K562 (cell line): ENCODE measurements around the gene OARD1. TPM values are rescaled to one million over a fixed set of nuclear protein-coding genes. Genes with fewer than 3 reads are reported as not detected.

ENCODE experiments used
- ATAC-seq: fragments of 200-7000 bp; cut with Tn5 transposase; 3 replicates; pipeline ENCODE4 v1.9.1; 2020; ENCODE audit warnings: moderate library complexity
- BruUV-seq: library from RNA; stranded (reverse); fragments of 400-500 nt; replicated peaks from 2 replicates; lab custom pipeline; 2021; lab: Mats Ljungman, UMichigan
- CTCF ChIA-PET: fragments of 300-600 bp; formaldehyde crosslinking; extraction: SDS; loops from one replicate; lab custom pipeline; 2021; ENCODE audit warnings: low intra/inter-chr PET ratio; lab: Yijun Ruan, JAX
- POLR2A ChIA-PET: fragments of 300-600, 350-650 bp; sonication (Branson Sonifier 250); formaldehyde crosslinking; extraction: SDS; loops from one replicate; lab custom pipeline; 2021; ENCODE audit warnings: antibody characterized with exemption, inconsistent platforms; lab: Yijun Ruan, JAX
- DNase-seq, 4 experiments: peaks; one replicate each; pipeline versions ENCODE4 v3.0.0 to v3.0.0-alpha.2; 2011 to 2018; ENCODE audit warnings: low spot score in 3 of 4, mixed read lengths in 3 of 4; ENCODE audit errors: extremely low read depth in 1 of 4
- FAIRE-seq: peaks from 2 replicates; lab custom pipeline; 2011; peaks lifted over from hg19 to GRCh38; lab: Jason Lieb, UNC
- H2AFZ ChIP-seq: 2 replicates; pipeline ENCODE4 v1.6.0; 2011; ENCODE audit warnings: low read depth, low read length, control low read depth, inconsistent platforms
- H3K27ac ChIP-seq: fragments of 200-600 bp; 3 replicates; pipeline ENCODE4 v1.8.0; 2011; ENCODE audit warnings: low read depth, mild to moderate bottlenecking, control low read depth, inconsistent platforms, low read length, moderate library complexity, mixed read lengths; ENCODE audit errors: extremely low read depth
- H3K27me3 ChIP-seq, 2 experiments: fragments of 300-600 bp in 1 of 2; 2 replicates in 1 of 2; 3 replicates in 1 of 2; pipeline versions ENCODE4 v1.6.0 to v1.8.0; 2011; ENCODE audit warnings: inconsistent platforms in 2 of 2, low read length in 2 of 2, mild to moderate bottlenecking in 1 of 2, mixed read lengths in 1 of 2, moderate library complexity in 1 of 2; ENCODE audit not compliant: control insufficient read depth in 2 of 2, insufficient read depth in 2 of 2
- H3K36me3 ChIP-seq: fragments of 300-600 bp; 3 replicates; pipeline ENCODE4 v1.8.0; 2011; ENCODE audit warnings: mild to moderate bottlenecking, low read length, inconsistent platforms; ENCODE audit not compliant: control insufficient read depth, insufficient read depth
- H3K4me1 ChIP-seq, 2 experiments: fragments of 200-600 bp in 1 of 2; replicated peaks in 1 of 2; 2 replicates in 1 of 2; 3 replicates in 1 of 2; pipeline versions ENCODE4 v1.5.1 to v1.8.0; 2011; ENCODE audit warnings: inconsistent platforms in 2 of 2, low read length in 2 of 2, mild to moderate bottlenecking in 1 of 2, mixed read lengths in 1 of 2, moderate library complexity in 1 of 2; ENCODE audit not compliant: control insufficient read depth in 2 of 2, insufficient read depth in 2 of 2
- H3K4me2 ChIP-seq: 2 replicates; pipeline ENCODE4 v1.6.1; 2011; ENCODE audit warnings: low read length, control low read depth, inconsistent platforms, mixed read lengths; ENCODE audit not compliant: insufficient read depth
- H3K4me3 ChIP-seq: fragments of 200-600 bp; sonication (generic), shearing (Covaris generic); 2 replicates; pipeline ENCODE4 v1.5.1; 2016; ENCODE audit warnings: control low read depth, inconsistent platforms
- H3K79me2 ChIP-seq: fragments of 200-600 bp; 3 replicates; pipeline ENCODE4 v1.8.0; 2011; ENCODE audit warnings: low read length, inconsistent platforms; ENCODE audit not compliant: control insufficient read depth, insufficient read depth
- H3K9ac ChIP-seq, 2 experiments: 2 replicates each; pipeline versions ENCODE4 v1.6.0 to v1.6.1; 2011; ENCODE audit warnings: low read depth in 2 of 2, low read length in 2 of 2, control low read depth in 1 of 2, inconsistent platforms in 1 of 2, mild to moderate bottlenecking in 1 of 2, mixed read lengths in 1 of 2; ENCODE audit not compliant: insufficient read depth in 1 of 2
- H3K9me1 ChIP-seq: one replicate; pipeline ENCODE4 v1.6.0; 2011; ENCODE audit warnings: inconsistent platforms, mild to moderate bottlenecking, low read length, moderate library complexity; ENCODE audit not compliant: control insufficient read depth, insufficient read depth
- H3K9me3 ChIP-seq: replicated peaks from 2 replicates; pipeline ENCODE4 v1.5.1; 2011; ENCODE audit warnings: low read depth, low read length, inconsistent platforms; ENCODE audit not compliant: control insufficient read depth, insufficient read depth
- H4K20me1 ChIP-seq: replicated peaks from 2 replicates; pipeline ENCODE4 v1.6.1; 2011; ENCODE audit warnings: low read length, inconsistent platforms, mixed read lengths; ENCODE audit not compliant: control insufficient read depth, insufficient read depth
- CTCF ChIP-seq, 3 experiments: IDR thresholded peaks in 2 of 3; conservative IDR thresholded peaks in 1 of 3; 2 replicates each; pipeline ENCODE4 v1.5.1; 2011 to 2012; ENCODE audit warnings: low read length in 3 of 3, mild to moderate bottlenecking in 3 of 3, control low read depth in 2 of 3, improper control_type of control experiment in 1 of 3, inconsistent platforms in 1 of 3, low read depth in 1 of 3, mixed read lengths in 1 of 3, moderate library complexity in 1 of 3; ENCODE audit not compliant: insufficient read depth in 2 of 3
- HMGN3 ChIP-seq: IDR thresholded peaks from 2 replicates; pipeline ENCODE4 v1.6.1; 2011; ENCODE audit warnings: borderline replicate concordance, low read depth, mild to moderate bottlenecking, mixed read lengths, low read length; ENCODE audit not compliant: insufficient read length; ENCODE audit errors: extremely low read depth
- L3MBTL2 ChIP-seq: fragments of 450-650 bp; IDR thresholded peaks from 2 replicates; pipeline ENCODE4 v1.6.1; 2016; ENCODE audit warnings: mild to moderate bottlenecking, moderate library complexity
- MCM3 ChIP-seq: fragments of 450-650 bp; IDR thresholded peaks from 2 replicates; pipeline ENCODE4 v1.6.1; 2016
- PHB ChIP-seq: fragments of 250-450 bp; sonication (Bioruptor Pico); IDR thresholded peaks from 2 replicates; pipeline ENCODE4 v1.5.0; 2021
- ZBTB5 ChIP-seq: fragments of 450-650 bp; IDR thresholded peaks from 2 replicates; pipeline ENCODE4 v1.6.1; 2017; ENCODE audit warnings: antibody characterized with exemption
- ZNF263 ChIP-seq: sonication (generic); formaldehyde crosslinking; IDR thresholded peaks from 2 replicates; pipeline ENCODE4 v1.8.0; 2022; ENCODE audit warnings: mild to moderate bottlenecking, missing genetic modification reagents, borderline replicate concordance
- ZNF41 ChIP-seq: fragments of 250-450 bp; sonication (Bioruptor Pico); conservative IDR thresholded peaks from 2 replicates; pipeline ENCODE4 v1.4.0; 2020; ENCODE audit warnings: mild to moderate bottlenecking
- ZNF551 ChIP-seq: fragments of 250-450 bp; sonication (Bioruptor Pico); IDR thresholded peaks from 2 replicates; pipeline ENCODE4 v1.5.0; 2021; ENCODE audit warnings: mild to moderate bottlenecking, moderate library complexity
- ZNF696 ChIP-seq: fragments of 250-450 bp; sonication (Bioruptor Pico); conservative IDR thresholded peaks from 2 replicates; pipeline ENCODE4 v1.4.0; 2020; ENCODE audit warnings: mild to moderate bottlenecking, moderate library complexity
- WGBS: fragments of 100-300 bp; shearing (Covaris generic); methylation state at CpG from one replicate; pipeline ENCODE4 v1.1.6; 2016; ENCODE audit warnings: low coverage, mixed read lengths; ENCODE audit not compliant: insufficient coverage; ENCODE audit errors: missing lambda C conversion rate; 5-methylcytosine and 5-hydroxymethylcytosine counted together
- in situ Hi-C: fragments of 300-500 bp; cut with MboI; formaldehyde crosslinking; loops from 4 replicates; pipeline ENCODE4 v1.15.0; 2018; ENCODE audit warnings: inconsistent platforms, mixed read lengths
- intact Hi-C: fragments of 100-400 bp; cut with micrococcal nuclease; formaldehyde crosslinking; loops from 2 replicates; pipeline ENCODE4 v1.14.2; 2022
- polyA plus RNA-seq, 8 experiments: library from polyadenylated mRNA; depleted of rRNA in 4 of 8; stranded (reverse) in 5 of 8; unstranded in 3 of 8; fragments of >200 nt; fragmentation: Nextera tagmentation in 2 of 8; fragmentation: Illumina TruSeq in 1 of 8; extraction: Ambion mirVana in 2 of 8; extraction: Trizol in 1 of 8; gene quantifications; 2 replicates each; pipeline versions ENCODE4 v1.2.1 to v1.2.3, GENCODE V29; 2011 to 2014; ENCODE audit warnings: inconsistent platforms in 1 of 8, missing spikeins in 1 of 8
- total RNA-seq, 7 experiments: library from RNA; depleted of rRNA in 6 of 7; stranded (reverse); fragments of >200 nt in 6 of 7; fragmentation: Illumina TruSeq in 2 of 7; extraction: Trizol in 2 of 7; gene quantifications; 2 replicates each; pipeline versions ENCODE4 v1.2.1 to v1.2.3, GENCODE V29; 2011 to 2021; ENCODE audit warnings: low replicate concordance in 1 of 7
- TF ChIP-seq, protein P1 (sequence below): fragments of 250-450 bp; sonication (Bioruptor Pico); IDR thresholded peaks from 2 replicates; pipeline ENCODE4 v1.4.0; 2020; ENCODE audit warnings: borderline replicate concordance
- TF ChIP-seq, protein P2 (sequence below): fragments of 450-650 bp; IDR thresholded peaks from 2 replicates; pipeline ENCODE4 v1.6.1; 2017; ENCODE audit warnings: mild to moderate bottlenecking, moderate library complexity
- TF ChIP-seq, protein P3 (sequence below), 2 experiments: fragments of 200-800 bp in 1 of 2; sonication (Bioruptor generic) in 1 of 2; sonication (generic) in 1 of 2; formaldehyde crosslinking in 1 of 2; IDR thresholded peaks in 1 of 2; conservative IDR thresholded peaks in 1 of 2; 2 replicates each; pipeline versions ENCODE4 v1.5.0 to v1.6.1; 2016 to 2020; ENCODE audit warnings: missing compliant biosample characterization in 1 of 2, missing genetic modification characterization in 1 of 2, missing genetic modification reagents in 1 of 2

The OARD1 gene
- total and polyA plus RNA-seq, 9 of the 15 experiments (the other 6 are each of a cell fraction or from before 2014, with no cell fraction given): 43.4 to 88.3 (median 61.1) TPM

- intact Hi-C loops (loop anchor here (5.0 kb wide), 2 partner anchors 76 to 244 kb away; no protein-coding TSS in a partner anchor), in situ Hi-C loops (no loop called here)
- H3K27ac ChIP-seq: peak within 1 kb of the TSS; percentile 94
- POLR2A ChIA-PET: interaction anchor here (0.6 to 1.2 kb wide), 6 partner anchors 9 to 1740 kb away, joined by 3 to 5 read pairs (median 3); no protein-coding TSS in a partner anchor
- peak within 1 kb of the TSS; percentile 88 for H2AFZ ChIP-seq
- H3K27me3 ChIP-seq: no peaks in the 10 kb centered on the region
- CTCF ChIA-PET: interaction anchor here (0.7 kb wide), 1 partner anchor 1777 kb away, joined by 3 read pairs; no protein-coding TSS in a partner anchor
- DNase-seq (peak in 3 of 4 experiments; percentile 91 to 98 (median 93)), ATAC-seq (peak; percentile 84), FAIRE-seq (no peak)
- no peaks in the 10 kb centered on the region for H3K9me3 ChIP-seq
- H3K9ac ChIP-seq: peak within 1 kb of the TSS; percentile 96 to 97
- peaks cover 64% of the 10 kb centered on the region for H3K79me2 ChIP-seq
- peaks cover 36% of the 10 kb centered on the region; the same call in 2 of the 3 replicates for H3K36me3 ChIP-seq
- H3K9me1 ChIP-seq: no peaks in the 10 kb centered on the region
- no TSS peak for BruUV-seq
- 1% methylated on average over 32 of the region's 37 CpGs for WGBS
- H4K20me1 ChIP-seq: no peaks in the 10 kb centered on the region
- H3K4me3 ChIP-seq: peak within 1 kb of the TSS; percentile 83
- peak within 1 kb of the TSS; percentile 99 for H3K4me2 ChIP-seq
- peaks cover 9 to 21% of the 10 kb centered on the region in 2 experiments for H3K4me1 ChIP-seq
- TF ChIP-seq PHB (CRISPR knock-in tag) (no peak), ZNF551 (CRISPR knock-in tag) (no peak), HMGN3 (peak; percentile 49), ZBTB5 (peak; percentile 66), ZNF41 (CRISPR knock-in tag) (no peak), ZNF696 (no peak), ZNF263 (CRISPR knock-in tag) (no peak), L3MBTL2 (peak; percentile 83; the same call in 1 of the 2 replicates), MCM3 (no peak), CTCF (IDR thresholded peaks at IDR 0.05 in 2 of 3, conservative IDR thresholded peaks at IDR 0.05 in 1 of 3; ENCODE audit: insufficient read depth in 2 of 3, low read depth in 1 of 3, low read length in 3 of 3) (no peak)
- TF ChIP-seq, protein P1, sequence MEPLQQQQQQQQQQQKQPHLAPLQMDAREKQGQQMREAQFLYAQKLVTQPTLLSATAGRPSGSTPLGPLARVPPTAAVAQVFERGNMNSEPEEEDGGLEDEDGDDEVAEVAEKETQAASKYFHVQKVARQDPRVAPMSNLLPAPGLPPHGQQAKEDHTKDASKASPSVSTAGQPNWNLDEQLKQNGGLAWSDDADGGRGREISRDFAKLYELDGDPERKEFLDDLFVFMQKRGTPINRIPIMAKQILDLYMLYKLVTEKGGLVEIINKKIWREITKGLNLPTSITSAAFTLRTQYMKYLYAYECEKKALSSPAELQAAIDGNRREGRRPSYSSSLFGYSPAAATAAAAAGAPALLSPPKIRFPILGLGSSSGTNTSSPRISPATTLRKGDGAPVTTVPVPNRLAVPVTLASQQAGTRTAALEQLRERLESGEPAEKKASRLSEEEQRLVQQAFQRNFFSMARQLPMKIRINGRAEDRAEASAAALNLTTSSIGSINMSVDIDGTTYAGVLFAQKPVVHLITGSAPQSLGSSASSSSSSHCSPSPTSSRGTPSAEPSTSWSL (CRISPR knock-in tag): no peak
- TF ChIP-seq, protein P2, sequence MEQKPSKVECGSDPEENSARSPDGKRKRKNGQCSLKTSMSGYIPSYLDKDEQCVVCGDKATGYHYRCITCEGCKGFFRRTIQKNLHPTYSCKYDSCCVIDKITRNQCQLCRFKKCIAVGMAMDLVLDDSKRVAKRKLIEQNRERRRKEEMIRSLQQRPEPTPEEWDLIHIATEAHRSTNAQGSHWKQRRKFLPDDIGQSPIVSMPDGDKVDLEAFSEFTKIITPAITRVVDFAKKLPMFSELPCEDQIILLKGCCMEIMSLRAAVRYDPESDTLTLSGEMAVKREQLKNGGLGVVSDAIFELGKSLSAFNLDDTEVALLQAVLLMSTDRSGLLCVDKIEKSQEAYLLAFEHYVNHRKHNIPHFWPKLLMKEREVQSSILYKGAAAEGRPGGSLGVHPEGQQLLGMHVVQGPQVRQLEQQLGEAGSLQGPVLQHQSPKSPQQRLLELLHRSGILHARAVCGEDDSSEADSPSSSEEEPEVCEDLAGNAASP: no peak
- TF ChIP-seq, protein P3, sequence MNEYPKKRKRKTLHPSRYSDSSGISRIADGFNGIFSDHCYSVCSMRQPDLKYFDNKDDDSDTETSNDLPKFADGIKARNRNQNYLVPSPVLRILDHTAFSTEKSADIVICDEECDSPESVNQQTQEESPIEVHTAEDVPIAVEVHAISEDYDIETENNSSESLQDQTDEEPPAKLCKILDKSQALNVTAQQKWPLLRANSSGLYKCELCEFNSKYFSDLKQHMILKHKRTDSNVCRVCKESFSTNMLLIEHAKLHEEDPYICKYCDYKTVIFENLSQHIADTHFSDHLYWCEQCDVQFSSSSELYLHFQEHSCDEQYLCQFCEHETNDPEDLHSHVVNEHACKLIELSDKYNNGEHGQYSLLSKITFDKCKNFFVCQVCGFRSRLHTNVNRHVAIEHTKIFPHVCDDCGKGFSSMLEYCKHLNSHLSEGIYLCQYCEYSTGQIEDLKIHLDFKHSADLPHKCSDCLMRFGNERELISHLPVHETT (CRISPR knock-in tag; conservative IDR thresholded peaks at IDR 0.05 in 1 of 2, IDR thresholded peaks at IDR 0.05 in 1 of 2): peak in 1 of 2 experiments; percentile 8; a peak in 1 of 4 replicates
Measured at GRCh38 chr6:41072836-41073202, 663 bp upstream of the OARD1 start, which contains the start of gene NFYA. NFYA (plus strand) TSS chr6:41072974; CDS start chr6:41079090, 6,116 bp downstream.
